Calu3 (cell line): Measurements from ENCODE around the gene PLEKHM1. TPM values are rescaled to one million over a fixed set of nuclear protein-coding genes. Genes with fewer than 3 reads are reported as not detected.

Source experiments
- BruUV-seq: library from RNA; stranded (reverse); fragments of 400-500 nt; replicated peaks from 2 replicates; lab custom pipeline; 2021; lab: Mats Ljungman, UMichigan
- CTCF ChIA-PET: fragments of 300-600 bp; sonication (Branson Sonifier 250); formaldehyde crosslinking; loops from one replicate; lab custom pipeline; 2022; ENCODE audit warnings: antibody characterized with exemption; lab: Charles Lee
- DNase-seq: peaks from one replicate; pipeline ENCODE4 v3.0.0; 2022
- H3K27ac Mint-ChIP-seq: one replicate; pipeline ENCODE4 v1.8.0; 2022; ENCODE audit warnings: mixed read lengths; ENCODE audit not compliant: unreplicated experiment
- H3K27me3 Mint-ChIP-seq: one replicate; pipeline ENCODE4 v1.8.0; 2022; ENCODE audit warnings: mixed read lengths; ENCODE audit not compliant: unreplicated experiment
- H3K36me3 Mint-ChIP-seq: one replicate; pipeline ENCODE4 v1.8.0; 2022; ENCODE audit warnings: mild to moderate bottlenecking, moderate library complexity, mixed read lengths; ENCODE audit not compliant: insufficient read depth, unreplicated experiment
- H3K4me1 Mint-ChIP-seq: one replicate; pipeline ENCODE4 v1.8.0; 2022; ENCODE audit warnings: mild to moderate bottlenecking, low read depth, mixed read lengths; ENCODE audit not compliant: unreplicated experiment
- H3K4me3 Mint-ChIP-seq: one replicate; pipeline ENCODE4 v1.8.0; 2022; ENCODE audit warnings: mild to moderate bottlenecking, low read depth, moderate library complexity, mixed read lengths; ENCODE audit not compliant: unreplicated experiment
- H3K9me3 Mint-ChIP-seq: one replicate; pipeline ENCODE4 v1.8.0; 2022; ENCODE audit warnings: low read depth, mixed read lengths; ENCODE audit not compliant: unreplicated experiment
- CTCF ChIP-seq: fragments of 200-600 bp; IDR thresholded peaks from one replicate; pipeline ENCODE4 v1.8.0; 2022; ENCODE audit warnings: antibody characterized with exemption; ENCODE audit not compliant: unreplicated experiment
- intact Hi-C: fragments of 100-400 bp; cut with micrococcal nuclease; formaldehyde crosslinking; loops from one replicate; pipeline ENCODE4 v1.10.0; 2022; ENCODE audit not compliant: unreplicated experiment
- total RNA-seq: library from RNA; stranded (reverse); gene quantifications from 2 replicates; pipeline ENCODE4 v1.2.3, GENCODE V29; 2022

The PLEKHM1 gene
- total RNA-seq, 1 experiment from 2014 or later: 82.4 TPM

GRCh38 chr17:45396496-45397205 lies 93.9 kb downstream of the PLEKHM1 start:
- H3K27me3 Mint-ChIP-seq: no peaks in the 10 kb centered on the region
- H3K27ac Mint-ChIP-seq: peak overlapping the region; percentile 62
- no peak for TF ChIP-seq CTCF
- BruUV-seq: no TSS peak
- no peak overlapping the region for H3K4me3 Mint-ChIP-seq
- CTCF ChIA-PET: interaction anchor here (0.8 to 4.7 kb wide), 3 partner anchors 8 to 29 kb away, joined by 3 to 44 read pairs (median 13); no protein-coding TSS in a partner anchor
- DNase-seq: no peak
- H3K36me3 Mint-ChIP-seq: peaks cover 71% of the 10 kb centered on the region
- H3K9me3 Mint-ChIP-seq: no peaks in the 10 kb centered on the region
- intact Hi-C loops: no loop called here
- peaks cover 6% of the 10 kb centered on the region for H3K4me1 Mint-ChIP-seq

GRCh38 chr17:45395569-45396415 lies 94.7 kb downstream of the PLEKHM1 start:
- H3K27ac Mint-ChIP-seq: no peak overlapping the region
- no peak for TF ChIP-seq CTCF
- DNase-seq: no peak

GRCh38 chr17:45394913-45395568 lies 95.5 kb downstream of the PLEKHM1 start:
- peak; percentile 94 for TF ChIP-seq CTCF
- no peaks in the 10 kb centered on the region for H3K27me3 Mint-ChIP-seq
- peak; percentile 73 for DNase-seq
- H3K4me3 Mint-ChIP-seq: no peak overlapping the region
- peaks cover 6% of the 10 kb centered on the region for H3K4me1 Mint-ChIP-seq
- CTCF ChIA-PET: interaction anchor here (0.6 to 4.7 kb wide), 4 partner anchors 30 to 207 kb away, joined by 3 to 44 read pairs (median 4); no protein-coding TSS in a partner anchor
- H3K27ac Mint-ChIP-seq: peak overlapping the region; percentile 37
- H3K36me3 Mint-ChIP-seq: peaks cover 63% of the 10 kb centered on the region
- intact Hi-C loops: no loop called here
- H3K9me3 Mint-ChIP-seq: no peaks in the 10 kb centered on the region
- no TSS peak for BruUV-seq

More at GRCh38 chr17:45395569-45396415, 94.7 kb downstream of the PLEKHM1 start:
- no peaks in the 10 kb centered on the region for H3K9me3 Mint-ChIP-seq
- no peaks in the 10 kb centered on the region for H3K27me3 Mint-ChIP-seq
- intact Hi-C loops: no loop called here
- peaks cover 6% of the 10 kb centered on the region for H3K4me1 Mint-ChIP-seq
- no TSS peak for BruUV-seq
- CTCF ChIA-PET: interaction anchor here (0.6 to 4.7 kb wide), 4 partner anchors 29 to 207 kb away, joined by 3 to 44 read pairs (median 4); no protein-coding TSS in a partner anchor
- H3K36me3 Mint-ChIP-seq: peaks cover 71% of the 10 kb centered on the region
- H3K4me3 Mint-ChIP-seq: no peak overlapping the region

- no peak for TF ChIP-seq CTCF
- Mint-ChIP-seq H3K4me3 (no peak overlapping the region), H3K9me3 (no peaks in the 10 kb centered on the region), H3K27ac (peak overlapping the region; percentile 37), H3K4me1 (peaks cover 12% of the 10 kb centered on the region), H3K27me3 (no peaks in the 10 kb centered on the region), H3K36me3 (peaks cover 63% of the 10 kb centered on the region)
- BruUV-seq: no TSS peak
- DNase-seq: no peak
- CTCF ChIA-PET: interaction anchor here (0.6 to 4.7 kb wide), 5 partner anchors 30 to 259 kb away, joined by 3 to 44 read pairs (median 4); partner anchors contain the start of gene ACBD4
- intact Hi-C loops: no loop called here
Measured at GRCh38 chr17:45394564-45394912, 96.0 kb downstream of the PLEKHM1 start.
